Sigmoid colon (tissue), 7 donors: ENCODE measurements around the gene BRI3. TPM values are rescaled to one million over a fixed set of nuclear protein-coding genes. Genes with fewer than 3 reads are reported as not detected.
A peak's percentile ranks its signal among the peaks of the same experiment; 100 is the strongest.

Experiments
- DNase-seq: peaks from one replicate; pipeline ENCODE4 v3.0.0-alpha.2; 2019
- H3K27ac ChIP-seq, 4 donors: fragments of 200-600 bp; sonication (generic); one replicate each; pipeline ENCODE4 v1.5.1; 2016 to 2019; ENCODE audit warnings: mild to moderate bottlenecking in 1 of 4
- H3K27me3 ChIP-seq, 3 donors: fragments of 200-600 bp; sonication (generic); one replicate each; pipeline ENCODE4 v1.5.1; 2019; ENCODE audit warnings: mild to moderate bottlenecking in 1 of 3
- H3K36me3 ChIP-seq, 4 donors: fragments of 200-600 bp; sonication (generic); one replicate each; pipeline ENCODE4 v1.5.1; 2016 to 2019
- H3K4me1 ChIP-seq, 4 donors: fragments of 200-600 bp; sonication (generic); one replicate each; pipeline ENCODE4 v1.5.1; 2017 to 2019
- H3K4me3 ChIP-seq, 4 donors: fragments of 200-600 bp; sonication (generic); one replicate each; pipeline ENCODE4 v1.5.1; 2017 to 2019; ENCODE audit warnings: mild to moderate bottlenecking in 2 of 4, moderate library complexity in 1 of 4
- H3K9me3 ChIP-seq, 4 donors: fragments of 200-600 bp in 3 of 4; sonication (generic) in 3 of 4; one replicate each; pipeline versions ENCODE4 v1.5.1 to v1.6.1; 2013 to 2019
- EP300 ChIP-seq, 4 donors: sonication (generic); formaldehyde crosslinking; IDR thresholded peaks; one replicate each; pipeline ENCODE4 v1.6.1; 2017; ENCODE audit warnings: antibody characterized with exemption in 4 of 4
- POLR2A ChIP-seq, 2 donors: fragments of 450-650 bp; IDR thresholded peaks; one replicate each; pipeline ENCODE4 v1.6.1; 2016; ENCODE audit warnings: antibody characterized with exemption in 2 of 2, mild to moderate bottlenecking in 2 of 2, moderate library complexity in 2 of 2
- POLR2AphosphoS5 ChIP-seq, 4 donors: sonication (generic); formaldehyde crosslinking; IDR thresholded peaks; one replicate each; pipeline ENCODE4 v1.6.1; 2017; ENCODE audit warnings: antibody characterized with exemption in 4 of 4
- WGBS, 2 donors: extraction: QIAGEN DNeasy Blood & Tissue Kit; methylation state at CpG; one replicate each; pipeline ENCODE4 v1.1.7; 2013; 5-methylcytosine and 5-hydroxymethylcytosine counted together
- intact Hi-C: fragments of 100-400 bp; cut with DNase I; formaldehyde crosslinking; loops from one replicate; pipeline ENCODE4 v1.15.1; 2023
- polyA plus RNA-seq, 3 donors: library from polyadenylated mRNA; stranded (reverse); fragments of 200-250 nt; gene quantifications; one replicate each; pipeline ENCODE4 v1.2.3, GENCODE V29; 2013
- total RNA-seq, 4 donors: library from RNA; depleted of rRNA; stranded (reverse); fragments of >200 nt; gene quantifications; one replicate each; pipeline ENCODE4 v1.1.0, GENCODE V29; 2016
- TF ChIP-seq, protein P1 (sequence below), 4 experiments: fragments of 450-650 bp in 3 of 4; fragments of 200-600 bp in 1 of 4; IDR thresholded peaks; one replicate each; pipeline ENCODE4 v1.5.1; 2016 to 2019; ENCODE audit warnings: antibody characterized with exemption in 4 of 4, mild to moderate bottlenecking in 3 of 4, moderate library complexity in 2 of 4
- donor health status: healthy with polysubstance abuse.
- donor health status: Bipolar disorder and iron deficiency.
- donor health status: healthy.

BRI3 gene
- total and polyA plus RNA-seq, 7 donors = 44.9 to 344 (median 61.8) TPM

DNA sequence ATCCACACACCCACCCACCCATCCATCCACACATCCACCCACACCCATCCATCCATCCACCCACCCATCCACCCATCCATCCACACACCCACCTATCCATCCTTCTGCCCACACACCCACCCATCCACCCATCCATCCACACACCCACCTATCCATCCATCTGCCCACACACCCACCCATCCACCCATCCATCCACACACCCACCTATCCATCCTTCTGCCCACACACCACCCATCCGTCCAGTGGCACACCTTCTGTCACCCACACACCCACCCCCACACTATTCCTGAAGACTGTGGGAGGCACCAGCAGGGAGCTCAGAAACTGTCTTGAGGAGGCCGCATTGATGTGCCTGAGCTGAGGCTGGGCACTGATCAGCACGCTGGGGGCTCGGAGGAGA lies 38.6 kb upstream of the BRI3 start:
- intact Hi-C loops = no loop called here
- Histone ChIP-seq H3K9me3 (no peaks in the 10 kb centered on the region), H3K27ac (no peak overlapping the region), H3K4me3 (no peak overlapping the region), H3K36me3 (peaks cover 0 to 70% (median 20%) of the 10 kb centered on the region in 4 donors), H3K27me3 (no peaks in the 10 kb centered on the region), H3K4me1 (no peaks in the 10 kb centered on the region)
- 96 to 97% methylated on average over 4 of the region's 4 CpGs for WGBS, 2 donors
- TF ChIP-seq, protein P1, sequence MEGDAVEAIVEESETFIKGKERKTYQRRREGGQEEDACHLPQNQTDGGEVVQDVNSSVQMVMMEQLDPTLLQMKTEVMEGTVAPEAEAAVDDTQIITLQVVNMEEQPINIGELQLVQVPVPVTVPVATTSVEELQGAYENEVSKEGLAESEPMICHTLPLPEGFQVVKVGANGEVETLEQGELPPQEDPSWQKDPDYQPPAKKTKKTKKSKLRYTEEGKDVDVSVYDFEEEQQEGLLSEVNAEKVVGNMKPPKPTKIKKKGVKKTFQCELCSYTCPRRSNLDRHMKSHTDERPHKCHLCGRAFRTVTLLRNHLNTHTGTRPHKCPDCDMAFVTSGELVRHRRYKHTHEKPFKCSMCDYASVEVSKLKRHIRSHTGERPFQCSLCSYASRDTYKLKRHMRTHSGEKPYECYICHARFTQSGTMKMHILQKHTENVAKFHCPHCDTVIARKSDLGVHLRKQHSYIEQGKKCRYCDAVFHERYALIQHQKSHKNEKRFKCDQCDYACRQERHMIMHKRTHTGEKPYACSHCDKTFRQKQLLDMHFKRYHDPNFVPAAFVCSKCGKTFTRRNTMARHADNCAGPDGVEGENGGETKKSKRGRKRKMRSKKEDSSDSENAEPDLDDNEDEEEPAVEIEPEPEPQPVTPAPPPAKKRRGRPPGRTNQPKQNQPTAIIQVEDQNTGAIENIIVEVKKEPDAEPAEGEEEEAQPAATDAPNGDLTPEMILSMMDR (IDR thresholded peaks at IDR 0.05) = no peak
- TF ChIP-seq POLR2AphosphoS5 (IDR thresholded peaks at IDR 0.05) (no peak), POLR2A (IDR thresholded peaks at IDR 0.05) (no peak), EP300 (IDR thresholded peaks at IDR 0.05) (no peak)
- no peak for DNase-seq

DNA sequence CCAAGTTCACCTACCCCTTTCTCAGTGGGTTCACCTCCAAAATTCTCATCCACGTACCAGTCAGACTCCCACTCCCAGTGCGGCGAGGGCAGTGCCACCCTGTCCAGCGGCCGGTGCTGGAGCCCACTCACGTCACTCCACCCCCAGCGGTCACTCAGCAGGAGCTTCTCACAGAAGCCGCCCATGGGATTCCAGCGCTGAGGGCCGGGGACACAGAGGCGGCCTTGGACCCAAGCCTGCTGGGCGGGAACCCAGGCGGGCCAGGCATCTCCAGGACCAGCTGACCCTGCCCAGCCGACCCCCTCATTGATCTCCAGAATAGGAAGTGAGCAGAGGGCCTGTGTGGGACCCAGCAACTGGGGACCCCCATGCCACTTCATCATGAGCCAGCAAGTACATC lies 36.6 kb upstream of the BRI3 start:
- Histone ChIP-seq H3K9me3 (no peaks in the 10 kb centered on the region), H3K36me3 (peaks cover 0 to 51% (median 14%) of the 10 kb centered on the region in 4 donors), H3K4me3 (no peak overlapping the region), H3K27ac (no peak overlapping the region), H3K27me3 (no peaks in the 10 kb centered on the region), H3K4me1 (peaks cover 0 to 5% (median 0%) of the 10 kb centered on the region in 4 donors)
- intact Hi-C loops = no loop called here
- no peak for DNase-seq
- WGBS, 2 donors = 96 to 97% methylated on average over 14 of the region's 14 CpGs
- TF ChIP-seq, protein P1 (IDR thresholded peaks at IDR 0.05) = no peak
- TF ChIP-seq POLR2A (IDR thresholded peaks at IDR 0.05) (no peak), EP300 (IDR thresholded peaks at IDR 0.05) (no peak), POLR2AphosphoS5 (IDR thresholded peaks at IDR 0.05) (no peak)

DNA sequence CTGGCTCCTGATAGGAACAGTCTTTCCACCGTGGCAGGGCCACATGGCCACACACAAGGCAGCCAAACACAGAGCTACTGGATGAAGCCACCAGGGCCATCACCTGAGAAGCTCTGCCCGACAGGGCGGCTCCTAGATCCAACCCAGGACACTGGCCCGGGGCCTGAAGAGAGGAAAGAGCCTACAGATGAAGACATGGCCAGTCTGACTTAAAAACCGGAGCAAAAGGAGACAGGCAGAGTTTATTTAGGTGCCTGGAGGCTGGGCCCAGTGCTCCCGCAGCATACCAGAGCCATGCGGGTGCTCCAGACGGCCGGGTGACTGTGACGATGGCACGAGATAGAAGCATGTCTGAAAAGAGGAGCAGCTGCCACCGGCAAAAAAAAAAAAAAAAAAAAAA lies 33.3 kb upstream of the BRI3 start:
- peak overlapping the region in 1 of 4 donors; percentile 14 for H3K27ac ChIP-seq
- no peak for TF ChIP-seq POLR2A (IDR thresholded peaks at IDR 0.05)
- TF ChIP-seq, protein P1 (IDR thresholded peaks at IDR 0.05) = no peak
- TF ChIP-seq POLR2AphosphoS5 (IDR thresholded peaks at IDR 0.05) = no peak
- TF ChIP-seq EP300 (IDR thresholded peaks at IDR 0.05) = no peak
- intact Hi-C loops = no loop called here

DNA sequence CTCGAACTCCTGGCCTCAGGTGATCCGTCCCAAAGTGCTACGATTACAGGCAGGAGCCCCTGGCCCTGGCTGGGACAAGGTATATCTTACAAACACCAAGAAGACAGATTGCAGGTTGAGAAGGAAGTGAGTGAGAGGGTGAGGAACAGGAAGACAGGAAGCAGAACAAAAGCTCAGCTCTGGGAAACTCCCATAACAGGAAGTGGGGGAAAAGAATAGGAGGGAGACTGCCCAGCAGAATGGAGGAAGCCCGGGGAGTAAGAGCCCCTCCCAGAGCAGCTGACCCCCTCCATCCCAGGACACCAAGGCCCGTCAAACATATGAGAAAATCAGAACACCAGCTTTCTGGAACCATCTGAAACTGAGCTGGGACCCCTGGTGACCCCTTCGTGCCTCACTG lies 32.4 kb upstream of the BRI3 start:
- no peak overlapping the region for H3K4me3 ChIP-seq
- H3K36me3 ChIP-seq = peaks cover 0 to 18% (median 2%) of the 10 kb centered on the region in 4 donors
- no peak for TF ChIP-seq POLR2AphosphoS5 (IDR thresholded peaks at IDR 0.05)
- TF ChIP-seq, protein P1 (IDR thresholded peaks at IDR 0.05) = no peak
- no peak for TF ChIP-seq POLR2A (IDR thresholded peaks at IDR 0.05)
- TF ChIP-seq EP300 (IDR thresholded peaks at IDR 0.05) = no peak
- peak overlapping the region in 1 of 4 donors; percentile 38 for H3K27ac ChIP-seq
- H3K27me3 ChIP-seq = no peaks in the 10 kb centered on the region
- no peak for DNase-seq
- 76 to 80% methylated on average over 6 of the region's 6 CpGs for WGBS, 2 donors
- H3K4me1 ChIP-seq = peaks cover 0 to 31% (median 23%) of the 10 kb centered on the region in 4 donors
- intact Hi-C loops = no loop called here
- no peaks in the 10 kb centered on the region for H3K9me3 ChIP-seq

More for the DNA sequence above, 33.3 kb upstream of the BRI3 start:
- Histone ChIP-seq H3K36me3 (peaks cover 0 to 28% (median 7%) of the 10 kb centered on the region in 4 donors), H3K9me3 (no peaks in the 10 kb centered on the region), H3K4me3 (no peak overlapping the region), H3K27me3 (no peaks in the 10 kb centered on the region), H3K4me1 (peaks cover 0 to 29% (median 18%) of the 10 kb centered on the region in 4 donors)
- no peak for DNase-seq
- WGBS, 2 donors = 95 to 96% methylated on average over 12 of the region's 12 CpGs

DNA sequence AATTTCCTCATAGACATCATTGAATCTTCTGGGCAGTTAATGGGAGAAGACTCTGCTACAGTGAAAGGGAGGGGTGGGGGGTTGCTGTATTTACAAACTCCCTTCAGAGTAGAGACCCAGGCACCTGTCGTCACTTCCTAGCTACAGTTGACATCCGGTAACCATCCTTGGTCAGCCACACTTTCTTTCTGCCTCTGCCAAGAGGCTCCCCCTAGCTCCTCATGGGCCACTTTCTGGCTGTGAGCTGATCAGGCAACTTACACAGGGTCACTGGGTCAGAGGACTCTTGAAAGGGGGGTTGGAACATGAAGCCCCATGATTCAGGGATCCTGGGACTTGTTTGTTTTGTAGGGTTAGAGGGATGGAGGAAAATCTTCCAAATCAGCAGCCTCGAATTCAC lies 30.7 kb upstream of the BRI3 start:
- H3K36me3 ChIP-seq = peaks cover 0 to 1% (median 0%) of the 10 kb centered on the region in 4 donors
- intact Hi-C loops = loop anchor here (5.0 to 10.0 kb wide), 2 partner anchors 143 to 1304 kb away; partner anchors contain the start of genes FAM200A, LMTK2 and ZNF655
- peak overlapping the region in 1 of 4 donors; percentile 71 for H3K4me3 ChIP-seq
- H3K9me3 ChIP-seq = no peaks in the 10 kb centered on the region
- TF ChIP-seq EP300 (IDR thresholded peaks at IDR 0.05) (no peak), POLR2A (IDR thresholded peaks at IDR 0.05) (no peak), POLR2AphosphoS5 (IDR thresholded peaks at IDR 0.05) (no peak)
- TF ChIP-seq, protein P1 (IDR thresholded peaks at IDR 0.05) = no peak
- H3K4me1 ChIP-seq = peaks cover 0 to 31% (median 23%) of the 10 kb centered on the region in 4 donors
- H3K27me3 ChIP-seq = no peaks in the 10 kb centered on the region
- no peak for DNase-seq
- 23 to 32% methylated on average over 3 of the region's 3 CpGs for WGBS, 2 donors
- peak overlapping the region; percentile 78 to 88 (median 84) for H3K27ac ChIP-seq
